Stimulated activated effector memory CD8-positive, alpha-beta T cell treated with anti-CD3 and anti-CD28 coated beads, Interleukin-12 subunit alpha, Interleukin-12 subunit beta, amount 100 ng/mL, for 72 hours (primary cell): ENCODE results near the gene FBXL19.

ENCODE experiments used
- ATAC-seq: fragments of 150-1000 bp; cut with Tn5 transposase; 2 replicates; pipeline ENCODE4 v1.10.0; 2021
- DNase-seq, 2 donors: peaks; one replicate each; pipeline ENCODE4 v3.0.0; 2021 to 2022; ENCODE audit warnings: low spot score in 2 of 2
- H3K27ac Mint-ChIP-seq: one replicate; pipeline ENCODE4 v1.8.0; 2022; ENCODE audit warnings: mild to moderate bottlenecking, mixed read lengths
- H3K36me3 Mint-ChIP-seq: one replicate; pipeline ENCODE4 v1.8.0; 2022; ENCODE audit warnings: mild to moderate bottlenecking, mixed read lengths
- H3K4me1 Mint-ChIP-seq: one replicate; pipeline ENCODE4 v1.8.0; 2022; ENCODE audit warnings: mixed read lengths
- H3K4me3 Mint-ChIP-seq: one replicate; pipeline ENCODE4 v1.8.0; 2022; ENCODE audit warnings: mild to moderate bottlenecking, mixed read lengths
- H3K9me3 Mint-ChIP-seq: one replicate; pipeline ENCODE4 v1.8.0; 2022; ENCODE audit warnings: mixed read lengths

The FBXL19 gene

GRCh38 chr16:30892670-30893416 lies 30.5 kb upstream of the FBXL19 start:
- Mint-ChIP-seq H3K4me1 (peaks cover 59% of the 10 kb centered on the region), H3K4me3 (peak overlapping the region; percentile 96), H3K9me3 (no peaks in the 10 kb centered on the region), H3K36me3 (peaks cover 44% of the 10 kb centered on the region), H3K27ac (peak overlapping the region; percentile 95)
- DNase-seq: no peak
- no peak for ATAC-seq

GRCh38 chr16:30893417-30893743 lies 30.0 kb upstream of the FBXL19 start:
- ATAC-seq: peak; percentile 40
- H3K4me3 Mint-ChIP-seq: peak overlapping the region; percentile 96
- H3K9me3 Mint-ChIP-seq: no peaks in the 10 kb centered on the region
- no peak for DNase-seq
- H3K4me1 Mint-ChIP-seq: peaks cover 59% of the 10 kb centered on the region
- H3K27ac Mint-ChIP-seq: peak overlapping the region; percentile 95
- peaks cover 39% of the 10 kb centered on the region for H3K36me3 Mint-ChIP-seq

GRCh38 chr16:30893744-30894539 lies 29.4 kb upstream of the FBXL19 start, which contains the start of gene BCL7C:
TSS of gene BCL7C (minus strand) at chr16:30894077. CDS start at chr16:30893944, 133 bp downstream.
- Mint-ChIP-seq H3K36me3 (peaks cover 33% of the 10 kb centered on the region), H3K4me3 (peak within 1 kb of the TSS; percentile 96), H3K4me1 (peaks cover 54% of the 10 kb centered on the region), H3K9me3 (no peaks in the 10 kb centered on the region), H3K27ac (peak within 1 kb of the TSS; percentile 95)
- DNase-seq (peak; percentile 83 to 93), ATAC-seq (peak; percentile 90)

DNA sequence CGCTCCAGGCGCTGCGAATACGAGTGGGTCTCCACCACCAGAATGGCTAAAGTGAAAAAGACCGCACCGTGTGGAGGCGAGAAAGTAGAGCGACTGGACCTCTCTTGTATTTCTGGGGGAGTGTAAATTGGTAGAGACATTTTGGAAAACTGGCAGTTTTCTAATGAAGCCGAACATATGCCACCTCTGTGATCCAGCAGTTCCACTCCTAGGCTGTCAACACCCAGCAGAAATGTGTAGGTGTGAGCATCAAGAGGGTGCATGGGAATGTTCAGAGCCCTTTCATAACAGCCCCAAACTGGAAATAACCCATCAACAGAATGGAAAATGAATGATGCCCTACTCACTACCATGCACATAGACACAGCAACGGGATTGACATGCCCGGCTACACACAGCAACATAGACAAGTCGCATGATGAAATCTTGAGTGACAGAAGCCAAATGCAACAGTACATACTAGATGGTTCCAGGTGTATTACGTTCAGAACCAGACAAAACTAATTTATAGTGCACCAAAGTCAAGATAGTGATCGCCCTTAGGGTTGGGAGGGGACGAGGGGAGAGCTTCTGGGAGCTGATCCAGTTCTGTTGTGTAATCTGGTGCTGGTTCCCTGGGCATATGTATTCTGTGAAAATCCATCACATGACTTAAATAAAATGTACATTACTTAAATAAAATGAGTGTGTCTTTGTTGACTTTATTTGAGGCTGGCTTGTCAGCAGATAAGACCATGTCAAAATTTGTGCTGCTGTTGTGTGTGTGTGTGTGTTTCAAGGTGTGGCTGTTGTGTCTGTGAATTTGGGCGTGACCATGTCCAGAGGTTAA lies 28.6 kb upstream of the FBXL19 start:
- peak overlapping the region; percentile 96 for H3K4me3 Mint-ChIP-seq
- H3K27ac Mint-ChIP-seq: peak overlapping the region; percentile 76
- peaks cover 27% of the 10 kb centered on the region for H3K36me3 Mint-ChIP-seq
- peaks cover 50% of the 10 kb centered on the region for H3K4me1 Mint-ChIP-seq
- no peak for DNase-seq
- no peak for ATAC-seq
- H3K9me3 Mint-ChIP-seq: no peaks in the 10 kb centered on the region

DNA sequence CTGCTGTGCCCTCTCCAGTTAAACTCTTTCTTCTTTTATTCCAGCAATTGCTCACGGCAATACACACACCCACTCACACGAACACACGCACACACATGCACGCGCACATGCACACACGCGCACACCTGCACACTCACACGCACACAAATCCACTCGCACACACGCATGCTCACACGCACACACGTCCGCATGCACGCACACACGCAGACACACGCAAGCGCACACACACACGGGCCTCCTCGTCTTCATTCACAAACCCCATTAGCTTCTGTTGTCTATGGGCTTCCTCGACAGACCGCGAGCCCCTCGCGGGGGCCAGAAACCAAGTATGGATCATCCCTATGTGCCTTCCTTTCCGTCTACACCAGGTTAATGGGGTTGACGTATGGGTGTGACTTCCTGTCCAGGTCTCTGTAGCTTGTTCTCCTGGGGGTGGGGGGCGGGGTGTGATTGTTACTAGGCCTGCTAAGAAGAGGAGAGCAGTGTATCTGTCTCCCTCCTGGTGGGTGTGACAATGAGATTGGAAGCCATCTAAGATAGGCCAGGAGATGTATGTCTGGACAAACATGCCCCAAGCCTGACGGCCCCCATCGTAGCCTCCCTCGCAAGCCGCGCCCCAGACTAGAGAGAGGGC lies 27.6 kb upstream of the FBXL19 start:
- ATAC-seq: no peak
- Mint-ChIP-seq H3K9me3 (no peaks in the 10 kb centered on the region), H3K27ac (peak overlapping the region; percentile 8), H3K4me1 (peaks cover 47% of the 10 kb centered on the region), H3K36me3 (peaks cover 17% of the 10 kb centered on the region), H3K4me3 (no peak overlapping the region)
- no peak for DNase-seq

DNA sequence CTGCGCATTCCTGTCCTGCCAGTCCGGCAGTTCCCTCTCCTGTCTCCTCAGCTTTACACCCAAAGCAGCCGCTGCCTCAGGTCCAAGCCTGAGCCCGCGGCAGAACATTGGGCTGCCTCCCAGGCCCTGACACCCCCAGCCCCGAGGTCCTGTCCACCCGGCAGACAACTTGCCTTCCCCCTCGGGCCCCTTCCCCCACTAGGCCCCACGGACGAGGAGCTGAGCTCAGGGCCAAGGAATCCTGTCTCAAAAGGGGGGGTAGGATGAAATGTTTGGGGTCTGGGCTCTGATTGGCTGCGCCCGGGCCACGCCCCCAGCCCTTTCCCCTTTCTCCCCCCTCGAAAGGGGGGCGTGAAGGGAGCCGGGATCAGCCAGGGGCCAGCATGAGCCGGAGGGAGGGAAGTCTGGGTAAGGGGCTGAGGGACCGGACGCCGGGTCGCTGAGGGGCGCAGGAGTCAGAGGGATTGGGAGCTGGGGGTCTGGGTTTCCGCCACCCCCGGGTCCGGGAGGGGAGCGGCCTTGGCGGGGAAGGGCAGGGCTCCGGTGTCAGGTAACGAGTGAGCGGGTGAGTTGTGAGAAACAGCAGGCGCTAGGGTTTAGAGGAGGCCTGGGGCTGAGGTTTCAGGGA lies 27.0 kb upstream of the FBXL19 start, which contains the start of gene CTF1:
TSS of gene CTF1 (plus strand) at position 354 of the 628 bp plus-strand sequence. CDS start at position 384, 30 bp downstream.
- peak within 1 kb of the TSS; percentile 48 for H3K4me3 Mint-ChIP-seq
- DNase-seq (peak in 1 of 2 donors; percentile 52), ATAC-seq (no peak)
- H3K27ac Mint-ChIP-seq: peak within 1 kb of the TSS; percentile 68
- H3K4me1 Mint-ChIP-seq: peaks cover 54% of the 10 kb centered on the region
- H3K9me3 Mint-ChIP-seq: no peaks in the 10 kb centered on the region
- peaks cover 11% of the 10 kb centered on the region for H3K36me3 Mint-ChIP-seq

- peak overlapping the region; percentile 48 for H3K4me3 Mint-ChIP-seq
- H3K27ac Mint-ChIP-seq: peak overlapping the region; percentile 68
- H3K9me3 Mint-ChIP-seq: no peaks in the 10 kb centered on the region
- peak; percentile 62 to 86 for DNase-seq
- H3K36me3 Mint-ChIP-seq: peaks cover 3% of the 10 kb centered on the region
- peak; percentile 64 for ATAC-seq
- peaks cover 54% of the 10 kb centered on the region for H3K4me1 Mint-ChIP-seq
These were observed 26.3 kb upstream of the FBXL19 start for GRCh38 chr16:30896889-30897733.

DNA sequence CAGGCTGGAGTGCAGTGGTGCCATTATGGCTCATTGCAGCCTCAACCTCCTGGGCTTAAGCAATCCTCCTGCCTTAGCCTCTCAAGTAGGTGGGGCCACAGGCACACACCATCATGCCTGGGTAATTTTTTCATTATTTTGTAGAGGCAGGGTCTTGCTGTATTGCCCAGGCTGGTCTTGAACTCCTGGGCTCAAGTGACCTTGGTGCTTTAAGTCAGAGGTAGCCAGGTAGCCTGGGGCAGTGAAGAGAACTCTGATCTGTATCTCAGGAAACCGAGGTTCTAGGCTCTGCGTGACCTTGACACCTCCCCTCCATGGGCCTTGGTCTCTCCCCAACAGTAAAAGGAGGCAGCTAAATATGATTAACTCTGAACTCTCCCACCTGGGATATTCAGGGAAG lies 23.6 kb upstream of the FBXL19 start:
- ATAC-seq: no peak
- H3K4me1 Mint-ChIP-seq: peaks cover 49% of the 10 kb centered on the region
- H3K9me3 Mint-ChIP-seq: peaks cover 3% of the 10 kb centered on the region
- peaks cover 4% of the 10 kb centered on the region for H3K36me3 Mint-ChIP-seq
- DNase-seq: no peak
- no peak overlapping the region for H3K4me3 Mint-ChIP-seq
- H3K27ac Mint-ChIP-seq: no peak overlapping the region

DNA sequence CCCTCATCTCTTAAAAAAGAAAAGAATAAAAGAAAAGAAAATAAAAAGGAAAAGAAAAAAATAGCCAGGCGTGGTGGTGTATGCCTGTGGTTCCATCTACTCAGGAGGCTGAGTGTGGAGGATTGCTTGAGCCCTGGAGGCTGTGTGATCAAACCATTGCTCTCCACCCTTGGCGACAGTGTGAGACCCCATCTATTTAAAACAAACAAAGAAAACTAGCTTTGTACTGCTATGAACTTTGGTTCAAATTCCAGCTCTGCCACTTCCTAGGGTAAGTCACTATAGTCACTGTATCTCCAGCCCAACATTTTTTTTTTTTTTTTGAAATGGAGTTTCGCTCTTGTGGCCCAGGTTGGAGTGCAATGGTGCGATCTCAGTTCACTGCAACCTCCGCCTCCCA lies 22.8 kb upstream of the FBXL19 start:
- H3K4me3 Mint-ChIP-seq: peak overlapping the region; percentile 87

GRCh38 chr16:30901201-30902028 lies 22.0 kb upstream of the FBXL19 start:
- peaks cover 34% of the 10 kb centered on the region for H3K4me1 Mint-ChIP-seq
- peak overlapping the region; percentile 87 for H3K4me3 Mint-ChIP-seq
- no peak for DNase-seq
- ATAC-seq: no peak
- peaks cover 4% of the 10 kb centered on the region for H3K36me3 Mint-ChIP-seq
- no peak overlapping the region for H3K27ac Mint-ChIP-seq
- H3K9me3 Mint-ChIP-seq: peaks cover 3% of the 10 kb centered on the region

More for the DNA sequence above, 22.8 kb upstream of the FBXL19 start:
- Mint-ChIP-seq H3K27ac (no peak overlapping the region), H3K36me3 (peaks cover 4% of the 10 kb centered on the region), H3K4me1 (peaks cover 42% of the 10 kb centered on the region), H3K9me3 (peaks cover 3% of the 10 kb centered on the region)
- ATAC-seq (no peak), DNase-seq (no peak)

DNA sequence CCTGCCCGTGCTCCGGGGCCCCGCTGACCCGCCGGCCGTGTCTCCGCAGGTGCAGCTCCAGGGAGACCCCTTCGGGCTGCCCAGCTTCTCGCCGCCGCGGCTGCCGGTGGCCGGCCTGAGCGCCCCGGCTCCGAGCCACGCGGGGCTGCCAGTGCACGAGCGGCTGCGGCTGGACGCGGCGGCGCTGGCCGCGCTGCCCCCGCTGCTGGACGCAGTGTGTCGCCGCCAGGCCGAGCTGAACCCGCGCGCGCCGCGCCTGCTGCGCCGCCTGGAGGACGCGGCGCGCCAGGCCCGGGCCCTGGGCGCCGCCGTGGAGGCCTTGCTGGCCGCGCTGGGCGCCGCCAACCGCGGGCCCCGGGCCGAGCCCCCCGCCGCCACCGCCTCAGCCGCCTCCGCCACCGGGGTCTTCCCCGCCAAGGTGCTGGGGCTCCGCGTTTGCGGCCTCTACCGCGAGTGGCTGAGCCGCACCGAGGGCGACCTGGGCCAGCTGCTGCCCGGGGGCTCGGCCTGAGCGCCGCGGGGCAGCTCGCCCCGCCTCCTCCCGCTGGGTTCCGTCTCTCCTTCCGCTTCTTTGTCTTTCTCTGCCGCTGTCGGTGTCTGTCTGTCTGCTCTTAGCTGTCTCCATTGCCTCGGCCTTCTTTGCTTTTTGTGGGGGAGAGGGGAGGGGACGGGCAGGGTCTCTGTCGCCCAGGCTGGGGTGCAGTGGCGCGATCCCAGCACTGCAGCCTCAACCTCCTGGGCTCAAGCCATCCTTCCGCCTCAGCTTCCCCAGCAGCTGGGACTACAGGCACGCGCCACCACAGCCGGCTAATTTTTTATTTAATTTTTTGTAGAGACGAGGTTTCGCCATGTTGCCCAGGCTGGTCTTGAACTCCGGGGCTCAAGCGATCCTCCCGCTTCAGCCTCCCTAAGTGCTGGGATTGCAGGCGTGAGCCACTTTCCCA lies 21.1 kb upstream of the FBXL19 start:
- H3K27ac Mint-ChIP-seq: peak overlapping the region; percentile 93
- peak; percentile 70 to 87 for DNase-seq
- peaks cover 3% of the 10 kb centered on the region for H3K9me3 Mint-ChIP-seq
- H3K36me3 Mint-ChIP-seq: peaks cover 4% of the 10 kb centered on the region
- peaks cover 27% of the 10 kb centered on the region for H3K4me1 Mint-ChIP-seq
- ATAC-seq: peak; percentile 93
- H3K4me3 Mint-ChIP-seq: peak overlapping the region; percentile 87

DNA sequence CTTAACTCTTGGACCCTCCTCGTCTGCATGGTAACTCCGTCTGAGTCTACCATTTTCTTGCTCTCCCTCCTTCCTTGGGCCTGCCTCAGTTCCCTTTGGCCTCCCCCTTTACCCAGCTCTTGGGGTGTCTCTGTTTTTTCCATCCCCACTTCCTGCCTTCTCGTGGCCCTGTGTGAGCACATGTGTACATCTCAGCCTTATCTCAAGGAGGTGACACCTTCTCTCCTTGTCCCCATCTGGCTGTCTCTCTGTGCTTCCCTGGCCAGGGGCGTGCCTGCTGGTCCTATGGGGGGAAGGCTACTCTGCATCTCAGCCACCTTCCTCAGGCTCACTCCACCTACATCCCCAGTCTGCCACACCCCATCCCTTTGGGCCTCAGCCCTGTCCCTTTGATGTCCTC lies 20.4 kb upstream of the FBXL19 start:
- H3K4me1 Mint-ChIP-seq: peaks cover 33% of the 10 kb centered on the region
- H3K9me3 Mint-ChIP-seq: peaks cover 3% of the 10 kb centered on the region
- ATAC-seq (peak; percentile 3), DNase-seq (no peak)
- peak overlapping the region; percentile 87 for H3K4me3 Mint-ChIP-seq
- H3K27ac Mint-ChIP-seq: peak overlapping the region; percentile 93
- peaks cover 4% of the 10 kb centered on the region for H3K36me3 Mint-ChIP-seq
